T-cell (primary cell): ENCODE results near the gene RRAGA. TPM values are rescaled to one million over a fixed set of nuclear protein-coding genes. Genes with fewer than 3 reads are reported as not detected.
A peak's percentile ranks its signal among the peaks of the same experiment; 100 is the strongest.

Experiments
- ATAC-seq, 4 experiments: fragments of 200-7000 bp in 3 of 4; fragments of 150-1000 bp in 1 of 4; cut with Tn5 transposase; replicated peaks in 1 of 4; 1 replicate in 3 of 4; 2 replicates in 1 of 4; pipeline ENCODE4 v1.10.0; 2021; ENCODE audit warnings: moderate library complexity in 3 of 4, mild to moderate bottlenecking in 2 of 4, moderate number of reproducible peaks in 1 of 4
- CTCF ChIA-PET, 2 donors: fragments of 300-600 bp; sonication (Branson Sonifier 250); formaldehyde crosslinking; loops; one replicate each; lab custom pipeline; 2022; ENCODE audit warnings: antibody characterized with exemption in 2 of 2; lab: Charles Lee
- POLR2A ChIA-PET, 2 donors: fragments of 300-600 bp; sonication (Branson Sonifier 250); formaldehyde crosslinking; loops; one replicate each; lab custom pipeline; 2022; ENCODE audit warnings: antibody characterized with exemption in 2 of 2; lab: Charles Lee
- DNase-seq, 35 experiments: peaks; one replicate each; pipeline versions ENCODE4 v3.0.0 to v3.0.0-alpha.2; 2013 to 2023
- H3K27ac ChIP-seq: one replicate; pipeline ENCODE4 v1.5.1; 2013; ENCODE audit warnings: low read length
- H3K27me3 ChIP-seq, 2 experiments: replicated peaks in 1 of 2; 1 replicate in 1 of 2; 2 replicates in 1 of 2; pipeline versions ENCODE4 v1.6.1 to v1.7.0; 2013; ENCODE audit warnings: low read length in 1 of 2, mixed read lengths in 1 of 2; ENCODE audit not compliant: control insufficient read depth in 2 of 2, insufficient read depth in 2 of 2; ENCODE audit errors: extremely low read depth in 1 of 2
- H3K36me3 ChIP-seq, 2 donors: 1 replicate in 1 of 2; 2 replicates in 1 of 2; pipeline versions ENCODE4 v1.6.1 to v1.7.0; 2013; ENCODE audit warnings: low read length in 1 of 2; ENCODE audit not compliant: control insufficient read depth in 2 of 2, insufficient read depth in 1 of 2; ENCODE audit errors: extremely low read depth in 1 of 2
- H3K4me1 ChIP-seq, 2 experiments: 1 replicate in 1 of 2; 2 replicates in 1 of 2; pipeline versions ENCODE4 v1.6.1 to v1.7.0; 2013; ENCODE audit warnings: low read length in 2 of 2, mixed read lengths in 1 of 2; ENCODE audit not compliant: insufficient read depth in 2 of 2, control insufficient read depth in 1 of 2; ENCODE audit errors: extremely low read depth in 1 of 2
- H3K4me3 ChIP-seq, 2 donors: 1 replicate in 1 of 2; 2 replicates in 1 of 2; pipeline versions ENCODE4 v1.5.1 to v1.7.0; 2013; ENCODE audit warnings: mild to moderate bottlenecking in 2 of 2, low read length in 1 of 2, moderate library complexity in 1 of 2; ENCODE audit not compliant: control insufficient read depth in 1 of 2; ENCODE audit errors: extremely low read depth in 1 of 2
- H3K9me3 ChIP-seq: 2 replicates; pipeline ENCODE4 v1.7.0; 2013
- H3K27ac Mint-ChIP-seq, 2 donors: one replicate each; pipeline ENCODE4 v1.8.0; 2020 to 2021; ENCODE audit warnings: mild to moderate bottlenecking in 2 of 2, mixed read lengths in 2 of 2
- H3K27me3 Mint-ChIP-seq, 2 donors: one replicate each; pipeline ENCODE4 v1.8.0; 2021 to 2022; ENCODE audit warnings: mixed read lengths in 2 of 2
- H3K36me3 Mint-ChIP-seq: one replicate; pipeline ENCODE4 v1.8.0; 2021; ENCODE audit warnings: mixed read lengths
- H3K4me1 Mint-ChIP-seq, 3 donors: one replicate each; pipeline ENCODE4 v1.8.0; 2020 to 2022; ENCODE audit warnings: mixed read lengths in 3 of 3, mild to moderate bottlenecking in 1 of 3
- H3K4me3 Mint-ChIP-seq, 3 donors: one replicate each; pipeline ENCODE4 v1.8.0; 2020 to 2022; ENCODE audit warnings: mild to moderate bottlenecking in 3 of 3, mixed read lengths in 3 of 3, moderate library complexity in 3 of 3
- H3K9me3 Mint-ChIP-seq, 3 donors: one replicate each; pipeline ENCODE4 v1.8.0; 2020 to 2022; ENCODE audit warnings: mixed read lengths in 3 of 3
- whole genome bisulfite sequencing: methylation state at CpG from one replicate; pipeline ENCODE4 v1.1.5; 2013; ENCODE audit warnings: missing lambda C conversion rate; ENCODE audit not compliant: insufficient coverage; 5-methylcytosine and 5-hydroxymethylcytosine counted together
- total RNA-seq, 35 experiments: library from RNA in 6 of 35; stranded (reverse) in 6 of 35; fragments of 120-200 nt in 1 of 35; gene quantifications; one replicate each; pipeline versions ENCODE4 v1.2.1 to v1.2.4 and lab custom pipeline; 2013 to 2026

Gene RRAGA
- total RNA-seq, 5 donors from 2014 or later (not counting 1 experiment from before 2014, with no cell fraction given) = 25.0 to 55.3 (median 42.0) TPM

- ChIA-PET CTCF (interaction anchor here (0.8 to 1.6 kb wide), 3 partner anchors 23 to 408 kb away, joined by 4 read pairs; no protein-coding TSS in a partner anchor), POLR2A (interaction anchor here (0.5 to 0.9 kb wide), 5 partner anchors 22 to 1464 kb away, joined by 3 to 6 read pairs (median 4); no protein-coding TSS in a partner anchor)
- Mint-ChIP-seq H3K36me3 (peaks cover 20% of the 10 kb centered on the region), H3K4me3 (peak overlapping the region; percentile 91 to 96 (median 94)), H3K27ac (peak overlapping the region; percentile 84 to 93), H3K27me3 (no peaks in the 10 kb centered on the region), H3K4me1 (peaks cover 35 to 56% (median 43%) of the 10 kb centered on the region in 3 donors), H3K9me3 (no peaks in the 10 kb centered on the region)
- H3K36me3 ChIP-seq = no peaks in the 10 kb centered on the region
- no CpG with 5 or more reads among the region's 12 CpGs for WGBS
- H3K4me3 ChIP-seq = peak overlapping the region; percentile 90 to 95
- no peaks in the 10 kb centered on the region for H3K9me3 ChIP-seq
- H3K27ac ChIP-seq = no peak overlapping the region
- no peak for ATAC-seq
- no peaks in the 10 kb centered on the region for H3K27me3 ChIP-seq
- peak in 1 of 35 experiments; percentile 14 for DNase-seq
- peaks cover 19 to 35% of the 10 kb centered on the region in 2 experiments for H3K4me1 ChIP-seq
Measured at GRCh38 chr9:19050637-19051591, 1.7 kb downstream of the RRAGA start.

- no peak for DNase-seq
- no peak for ATAC-seq
- no peaks in the 10 kb centered on the region for H3K27me3 ChIP-seq
- H3K9me3 ChIP-seq = no peaks in the 10 kb centered on the region
- Mint-ChIP-seq H3K9me3 (no peaks in the 10 kb centered on the region), H3K4me1 (peaks cover 7 to 20% (median 11%) of the 10 kb centered on the region in 3 donors), H3K4me3 (no peak overlapping the region), H3K27me3 (no peaks in the 10 kb centered on the region), H3K36me3 (peaks cover 63% of the 10 kb centered on the region), H3K27ac (no peak overlapping the region)
- ChIA-PET POLR2A (interaction anchor here in 1 of 2 donors (0.6 kb wide), 1 partner anchor 320 kb away, joined by 4 read pairs; no protein-coding TSS in a partner anchor), CTCF (interaction anchor here in 1 of 2 donors (1.0 to 1.1 kb wide), 2 partner anchors 29 to 408 kb away, joined by 3 read pairs; no protein-coding TSS in a partner anchor)
- H3K27ac ChIP-seq = no peak overlapping the region
- H3K4me1 ChIP-seq = peaks cover 0 to 3% of the 10 kb centered on the region in 2 experiments
- no peak overlapping the region for H3K4me3 ChIP-seq
- H3K36me3 ChIP-seq = peaks cover 0 to 47% of the 10 kb centered on the region in 2 donors
Measured at GRCh38 chr9:19057033-19057432, 7.8 kb downstream of the RRAGA start.

GRCh38 chr9:19074229-19074628, 25.0 kb downstream of the RRAGA start:
- 100% methylated on average over 1 of the region's 2 CpGs for WGBS
- ATAC-seq (no peak), DNase-seq (no peak)
- Histone ChIP-seq H3K36me3 (peaks cover 0 to 73% of the 10 kb centered on the region in 2 donors), H3K4me1 (no peaks in the 10 kb centered on the region), H3K27ac (no peak overlapping the region), H3K27me3 (no peaks in the 10 kb centered on the region), H3K9me3 (no peaks in the 10 kb centered on the region), H3K4me3 (no peak overlapping the region)
- Mint-ChIP-seq H3K4me3 (no peak overlapping the region), H3K9me3 (no peaks in the 10 kb centered on the region), H3K27ac (no peak overlapping the region), H3K36me3 (peaks cover 49% of the 10 kb centered on the region), H3K4me1 (peaks cover 0 to 8% (median 7%) of the 10 kb centered on the region in 3 donors), H3K27me3 (no peaks in the 10 kb centered on the region)
- ChIA-PET POLR2A (no interaction called here), CTCF (no interaction called here)

- no peaks in the 10 kb centered on the region for H3K9me3 Mint-ChIP-seq
- H3K27me3 Mint-ChIP-seq = no peaks in the 10 kb centered on the region
- no peaks in the 10 kb centered on the region for H3K4me1 ChIP-seq
- no peak overlapping the region for H3K4me3 Mint-ChIP-seq
- H3K9me3 ChIP-seq = no peaks in the 10 kb centered on the region
- ATAC-seq (no peak), DNase-seq (no peak)
- no peak overlapping the region for H3K4me3 ChIP-seq
- no peak overlapping the region for H3K27ac Mint-ChIP-seq
- no peaks in the 10 kb centered on the region for H3K27me3 ChIP-seq
- POLR2A ChIA-PET = interaction anchor here in 1 of 2 donors (0.6 kb wide), 1 partner anchor 20 kb away, joined by 3 read pairs; no protein-coding TSS in a partner anchor
- CTCF ChIA-PET = no interaction called here
- no peak overlapping the region for H3K27ac ChIP-seq
- H3K36me3 ChIP-seq = peaks cover 0 to 70% of the 10 kb centered on the region in 2 donors
- H3K4me1 Mint-ChIP-seq = peaks cover 0 to 8% (median 7%) of the 10 kb centered on the region in 3 donors
- WGBS = no CpG with 5 or more reads among the region's 1 CpG
- H3K36me3 Mint-ChIP-seq = peaks cover 46% of the 10 kb centered on the region
Measured at GRCh38 chr9:19074836-19075235, 25.6 kb downstream of the RRAGA start.

- WGBS = no CpG with 5 or more reads among the region's 2 CpGs
- no peaks in the 10 kb centered on the region for H3K27me3 Mint-ChIP-seq
- Histone ChIP-seq H3K27ac (no peak overlapping the region), H3K27me3 (no peaks in the 10 kb centered on the region), H3K4me3 (no peak overlapping the region), H3K4me1 (no peaks in the 10 kb centered on the region), H3K9me3 (no peaks in the 10 kb centered on the region), H3K36me3 (peaks cover 0 to 56% of the 10 kb centered on the region in 2 donors)
- DNase-seq (peak in 3 of 35 experiments; percentile 7 to 67 (median 7)), ATAC-seq (peak in 2 of 4 experiments; percentile 62 to 75)
- H3K27ac Mint-ChIP-seq = no peak overlapping the region
- ChIA-PET POLR2A (interaction anchor here (0.6 to 0.7 kb wide), 4 partner anchors 24 to 367 kb away, joined by 3 to 7 read pairs (median 4); no protein-coding TSS in a partner anchor), CTCF (interaction anchor here (0.6 to 3.7 kb wide), 24 partner anchors 9 to 505 kb away, joined by 3 to 41 read pairs (median 4); partner anchors contain the start of genes RRAGA (in 2 of the 2) and DENND4C (in 1 of the 2))
- peaks cover 0 to 5% (median 2%) of the 10 kb centered on the region in 3 donors for H3K4me1 Mint-ChIP-seq
- peaks cover 27% of the 10 kb centered on the region for H3K36me3 Mint-ChIP-seq
- H3K4me3 Mint-ChIP-seq = no peak overlapping the region
- H3K9me3 Mint-ChIP-seq = no peaks in the 10 kb centered on the region
Measured at GRCh38 chr9:19085295-19085694, 36.1 kb downstream of the RRAGA start.
